Skeletal muscle tissue (tissue), 4 donors: ENCODE data around the gene SVIP. TPM values are rescaled to one million over a fixed set of nuclear protein-coding genes. Genes with fewer than 3 reads are reported as not detected.

Experiments used
- H3K27ac ChIP-seq: one replicate; pipeline ENCODE4 v1.7.0; 2013; ENCODE audit warnings: mild to moderate bottlenecking, low read depth, low read length, inconsistent platforms
- H3K27me3 ChIP-seq, 3 donors: one replicate each; pipeline ENCODE4 v1.7.0; 2013; ENCODE audit warnings: low read length in 3 of 3; ENCODE audit not compliant: control insufficient read depth in 3 of 3, insufficient read depth in 3 of 3
- H3K36me3 ChIP-seq, 3 donors: one replicate each; pipeline ENCODE4 v1.7.0; 2013; ENCODE audit warnings: low read length in 3 of 3; ENCODE audit not compliant: control insufficient read depth in 3 of 3, insufficient read depth in 3 of 3
- H3K4me1 ChIP-seq, 3 donors: one replicate each; pipeline ENCODE4 v1.7.0; 2013; ENCODE audit warnings: low read length in 3 of 3, mild to moderate bottlenecking in 3 of 3; ENCODE audit not compliant: control insufficient read depth in 3 of 3, insufficient read depth in 3 of 3
- H3K4me3 ChIP-seq, 3 donors: one replicate each; pipeline ENCODE4 v1.7.0; 2013; ENCODE audit warnings: low read length in 3 of 3
- H3K9ac ChIP-seq, 3 donors: one replicate each; pipeline ENCODE4 v1.7.0; 2013; ENCODE audit warnings: low read length in 3 of 3, mild to moderate bottlenecking in 3 of 3, moderate library complexity in 2 of 3, low read depth in 1 of 3
- H3K9me3 ChIP-seq, 3 donors: one replicate each; pipeline ENCODE4 v1.7.0; 2013; ENCODE audit warnings: low read length in 3 of 3; ENCODE audit not compliant: control insufficient read depth in 3 of 3
- total RNA-seq: library from RNA; depleted of rRNA; stranded (reverse); fragments of >200 nt; gene quantifications from one replicate; pipeline ENCODE4 v1.2.3, GENCODE V29; 2014
- donor health status: Osteomylitis.

The SVIP gene, protein sequence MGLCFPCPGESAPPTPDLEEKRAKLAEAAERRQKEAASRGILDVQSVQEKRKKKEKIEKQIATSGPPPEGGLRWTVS
- total RNA-seq: 1.0 TPM

DNA sequence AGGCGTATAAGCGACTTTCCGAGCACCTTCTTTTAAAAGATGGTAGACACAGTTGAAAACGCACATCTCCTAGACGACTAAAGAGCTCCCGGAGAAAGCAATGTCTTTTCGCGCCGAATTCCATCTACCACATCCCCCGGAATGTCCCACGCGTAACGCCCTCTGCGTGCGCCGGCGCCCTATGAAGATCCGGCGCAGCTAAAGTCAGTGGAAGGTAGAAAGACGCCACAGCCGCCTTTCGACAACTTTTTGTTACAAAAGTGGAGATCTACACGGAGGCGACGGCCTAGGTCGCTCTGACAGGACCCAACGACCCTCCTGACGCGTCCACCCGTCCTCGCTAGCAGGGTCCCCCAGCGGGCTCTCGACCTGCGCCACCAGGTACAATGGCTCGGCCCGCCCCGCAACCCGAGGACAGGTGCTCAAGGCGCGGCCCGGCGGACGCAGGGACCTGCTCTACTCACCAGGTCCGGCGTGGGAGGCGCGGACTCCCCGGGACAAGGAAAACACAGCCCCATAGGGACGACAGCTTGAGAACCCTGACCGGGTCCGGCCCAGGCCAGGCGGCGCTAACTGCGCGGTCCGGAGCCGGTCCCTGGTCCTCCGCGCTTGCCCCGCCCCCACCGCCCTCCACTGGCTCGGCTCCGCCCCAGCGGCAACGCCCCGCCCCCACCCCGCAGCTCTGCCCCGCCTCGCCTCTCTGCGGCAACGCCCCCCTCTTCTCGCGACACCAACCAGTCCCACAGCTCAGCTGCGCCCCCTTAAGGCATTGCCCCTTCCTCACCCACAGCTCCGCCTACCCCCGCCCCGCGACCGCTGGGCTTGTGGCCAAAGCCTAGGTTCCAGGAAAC is at the start of gene SVIP:
Gene SVIP, minus strand, starts transcription at position 571 of the 851 bp plus-strand sequence. Its CDS starts 53 bp downstream, at position 518.
- H3K9me3 ChIP-seq: no peaks in the 10 kb centered on the region
- H3K27me3 ChIP-seq: no peaks in the 10 kb centered on the region

DNA sequence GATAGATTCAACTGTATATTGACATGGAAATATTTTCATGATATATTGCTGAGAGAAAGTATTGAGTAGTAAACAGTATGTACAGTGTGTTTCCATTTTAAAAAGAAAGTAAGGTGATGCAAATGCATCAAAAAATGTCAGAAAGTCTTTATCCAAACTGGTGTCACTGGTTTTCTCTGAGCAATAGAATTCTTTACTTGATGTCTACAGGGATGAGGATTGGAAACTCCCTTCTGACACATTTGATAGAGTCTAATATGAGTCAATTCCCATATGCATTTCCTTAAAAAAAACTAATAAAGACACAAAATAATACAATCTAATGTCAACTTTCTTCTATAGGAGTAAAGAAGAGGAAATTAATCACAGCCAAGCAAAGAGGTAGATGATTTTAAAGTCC is 49.0 kb upstream of the SVIP start:
- H3K4me1 ChIP-seq: no peaks in the 10 kb centered on the region
- no peaks in the 10 kb centered on the region for H3K27me3 ChIP-seq
- H3K36me3 ChIP-seq: no peaks in the 10 kb centered on the region
- no peak overlapping the region for H3K4me3 ChIP-seq
- H3K27ac ChIP-seq: no peak overlapping the region
- no peak overlapping the region for H3K9ac ChIP-seq
- H3K9me3 ChIP-seq: no peaks in the 10 kb centered on the region

More for the DNA sequence above, at the start of gene SVIP:
- H3K4me3 ChIP-seq: peak within 1 kb of the TSS; percentile 81 to 86 (median 86)
- H3K9ac ChIP-seq: peak within 1 kb of the TSS; percentile 79 to 89 (median 85)
- H3K4me1 ChIP-seq: peaks cover 0 to 4% (median 3%) of the 10 kb centered on the region in 3 donors
- H3K27ac ChIP-seq: peak within 1 kb of the TSS; percentile 70
- peaks cover 4 to 7% (median 5%) of the 10 kb centered on the region in 3 donors for H3K36me3 ChIP-seq

DNA sequence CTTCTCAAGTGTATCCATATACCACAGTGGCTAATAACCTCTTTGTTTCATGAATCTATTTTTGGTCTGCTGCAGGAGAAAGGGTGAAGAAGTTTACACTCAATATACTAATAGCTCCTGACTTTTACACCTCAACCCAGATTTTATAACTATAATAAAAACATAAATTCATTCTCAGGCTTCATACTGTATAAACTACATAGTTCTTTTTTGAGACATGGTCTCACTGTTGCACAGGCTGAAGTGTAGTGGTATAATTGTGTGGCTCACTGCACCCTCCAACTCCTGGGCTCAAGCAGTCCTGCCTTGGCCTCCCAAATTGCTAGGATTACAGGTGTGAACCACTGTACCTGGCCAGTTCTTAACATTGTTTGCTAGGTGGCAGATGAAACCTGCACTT is 48.4 kb upstream of the SVIP start:
- Histone ChIP-seq H3K27ac (no peak overlapping the region), H3K36me3 (no peaks in the 10 kb centered on the region), H3K9ac (no peak overlapping the region), H3K27me3 (no peaks in the 10 kb centered on the region), H3K4me3 (no peak overlapping the region), H3K9me3 (no peaks in the 10 kb centered on the region), H3K4me1 (no peaks in the 10 kb centered on the region)

DNA sequence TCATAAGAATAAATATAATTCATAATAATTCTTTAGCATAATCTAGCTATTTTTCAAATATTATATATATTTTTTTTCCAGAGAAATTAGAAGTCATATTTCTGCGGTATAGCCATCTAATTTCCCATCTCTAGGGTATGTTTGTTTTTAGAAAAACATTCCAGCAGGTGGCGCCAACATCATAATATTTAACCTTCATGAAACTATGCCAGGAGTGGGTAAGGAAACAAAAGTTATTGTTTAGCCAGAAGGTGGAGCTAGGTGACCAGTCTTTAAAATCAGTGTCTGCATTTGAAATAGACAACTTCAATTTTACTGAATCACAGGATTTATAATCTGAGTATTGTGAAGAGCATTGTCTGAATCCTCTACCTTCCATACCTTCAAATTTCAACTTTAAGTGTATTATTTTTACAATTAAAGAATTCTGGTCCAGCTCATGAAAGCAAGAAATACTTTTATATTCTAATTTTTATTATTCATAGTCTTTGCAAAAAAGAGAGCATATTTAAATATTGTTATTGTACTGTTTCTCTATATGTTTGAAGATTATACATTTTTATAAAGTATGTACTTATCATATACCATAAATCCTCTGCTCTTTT is 46.4 kb upstream of the SVIP start:
- H3K4me1 ChIP-seq: no peaks in the 10 kb centered on the region

DNA sequence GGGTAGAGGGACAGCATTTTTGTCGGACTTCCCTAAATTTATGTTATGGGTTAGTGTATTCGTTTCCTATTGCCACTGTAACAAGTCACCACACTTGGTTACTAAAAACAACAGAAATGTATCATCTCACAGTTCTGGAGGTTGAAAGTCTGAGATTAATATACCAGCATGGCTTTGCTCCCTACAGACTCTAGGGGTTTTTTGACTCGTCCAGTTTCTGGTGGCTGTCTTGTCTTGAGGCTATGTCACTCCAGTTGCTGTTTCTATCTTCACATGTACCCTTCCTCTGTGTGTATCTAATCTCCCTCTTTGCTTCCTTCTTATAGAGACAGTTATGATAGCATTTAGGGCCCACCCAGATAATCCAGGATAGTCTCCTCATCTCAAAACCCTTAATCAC is 39.7 kb upstream of the SVIP start:
- no peaks in the 10 kb centered on the region for H3K4me1 ChIP-seq
- no peak overlapping the region for H3K4me3 ChIP-seq
- no peak overlapping the region for H3K9ac ChIP-seq
- H3K27me3 ChIP-seq: no peaks in the 10 kb centered on the region
- no peak overlapping the region for H3K27ac ChIP-seq
- no peaks in the 10 kb centered on the region for H3K9me3 ChIP-seq
- H3K36me3 ChIP-seq: peaks cover 0 to 6% (median 0%) of the 10 kb centered on the region in 3 donors

More for the DNA sequence above, 46.4 kb upstream of the SVIP start:
- no peaks in the 10 kb centered on the region for H3K9me3 ChIP-seq
- no peak overlapping the region for H3K27ac ChIP-seq
- H3K9ac ChIP-seq: no peak overlapping the region
- no peaks in the 10 kb centered on the region for H3K36me3 ChIP-seq
- no peak overlapping the region for H3K4me3 ChIP-seq
- H3K27me3 ChIP-seq: no peaks in the 10 kb centered on the region

DNA sequence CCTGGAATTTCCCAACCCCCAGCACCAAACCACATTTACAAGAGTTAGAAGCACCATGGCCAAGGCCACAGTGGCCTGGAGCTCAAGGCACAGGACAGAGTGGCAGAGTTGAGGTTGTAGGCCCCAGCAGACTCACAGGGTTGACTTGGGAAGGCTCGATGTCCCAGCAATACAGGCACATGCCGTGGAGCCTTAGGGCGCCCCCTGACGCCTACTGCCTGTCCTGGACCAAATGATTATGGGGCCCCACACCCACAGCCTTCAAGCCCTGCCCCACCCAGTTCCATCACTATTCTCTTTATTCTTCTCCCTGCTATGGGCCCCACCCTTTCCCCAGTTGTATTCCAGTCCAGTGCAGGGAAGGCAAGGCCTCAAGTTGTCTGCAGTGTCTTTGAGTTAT is 30.6 kb upstream of the SVIP start, which contains the start of gene CCDC179:
Gene CCDC179, minus strand, starts transcription at position 234 of the 400 bp plus-strand sequence. Its CDS starts 53 bp downstream, at position 181.
- H3K9ac ChIP-seq: no peak within 1 kb of the TSS
- no peak within 1 kb of the TSS for H3K4me3 ChIP-seq
- no peaks in the 10 kb centered on the region for H3K27me3 ChIP-seq
- no peaks in the 10 kb centered on the region for H3K4me1 ChIP-seq
- no peaks in the 10 kb centered on the region for H3K9me3 ChIP-seq
- H3K27ac ChIP-seq: no peak within 1 kb of the TSS
- no peaks in the 10 kb centered on the region for H3K36me3 ChIP-seq

DNA sequence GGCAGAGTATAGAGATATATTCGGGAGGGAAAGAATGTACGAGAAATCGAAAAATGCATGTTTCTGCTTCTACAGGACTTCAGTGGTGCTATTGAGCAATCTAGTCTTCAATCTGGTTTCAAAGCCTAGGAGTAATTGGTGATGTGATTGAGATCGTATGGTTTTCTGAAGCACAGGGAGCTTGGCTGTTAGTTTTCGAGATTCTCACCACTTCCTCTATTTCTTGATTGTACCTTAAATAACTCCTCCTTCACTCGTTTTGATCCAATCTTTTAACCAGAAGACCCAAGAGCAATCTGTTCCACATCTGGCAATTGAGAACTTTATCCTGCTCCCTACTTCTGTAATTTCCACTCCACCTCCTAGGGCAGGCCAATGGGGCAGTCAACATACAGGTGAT is 30.2 kb upstream of the SVIP start:
- H3K27ac ChIP-seq: no peak overlapping the region
- H3K36me3 ChIP-seq: no peaks in the 10 kb centered on the region
- H3K4me1 ChIP-seq: no peaks in the 10 kb centered on the region
- H3K4me3 ChIP-seq: no peak overlapping the region
- H3K27me3 ChIP-seq: no peaks in the 10 kb centered on the region
- H3K9me3 ChIP-seq: no peaks in the 10 kb centered on the region
- H3K9ac ChIP-seq: no peak overlapping the region

DNA sequence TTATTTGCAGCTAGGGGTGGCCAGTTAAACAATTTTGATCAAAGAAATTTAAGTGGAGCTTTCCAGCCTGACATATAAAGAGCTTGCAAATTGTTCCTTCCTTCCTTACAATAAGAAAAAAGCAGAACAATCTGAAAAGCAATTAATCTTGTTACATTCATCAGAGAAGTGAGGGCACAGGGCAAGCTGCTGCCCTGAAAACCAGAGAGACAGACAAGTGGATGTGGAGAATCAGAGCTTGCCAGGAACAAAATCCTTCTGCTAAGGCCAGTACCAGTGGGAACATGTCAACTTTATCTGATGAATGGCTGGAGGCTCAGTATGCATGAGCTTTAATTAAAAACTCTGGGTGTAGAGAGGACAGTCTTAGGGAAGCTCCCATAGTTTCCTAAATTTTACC is 21.9 kb upstream of the SVIP start:
- no peaks in the 10 kb centered on the region for H3K4me1 ChIP-seq
- no peaks in the 10 kb centered on the region for H3K36me3 ChIP-seq
- H3K27ac ChIP-seq: no peak overlapping the region
- H3K9ac ChIP-seq: no peak overlapping the region
- no peaks in the 10 kb centered on the region for H3K9me3 ChIP-seq
- H3K27me3 ChIP-seq: no peaks in the 10 kb centered on the region
- H3K4me3 ChIP-seq: no peak overlapping the region

DNA sequence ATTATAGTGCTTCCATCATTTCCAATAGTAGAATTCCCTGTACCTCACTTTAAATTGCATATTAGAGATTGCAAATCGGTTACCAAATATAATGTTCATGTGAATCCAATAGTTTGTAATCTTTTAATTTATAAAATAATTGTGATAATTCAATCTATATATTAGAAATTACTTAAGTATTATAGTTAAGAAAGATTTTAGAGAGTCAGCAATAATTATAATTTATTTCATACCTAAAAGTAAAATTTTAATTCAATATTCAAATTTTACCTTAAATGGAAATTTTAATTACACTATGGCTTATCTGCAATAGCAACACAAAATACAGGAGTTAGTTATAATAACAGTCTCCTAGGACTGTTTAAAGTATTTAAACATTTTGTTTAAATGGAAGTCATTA is 17.1 kb upstream of the SVIP start:
- Histone ChIP-seq H3K9me3 (no peaks in the 10 kb centered on the region), H3K9ac (no peak overlapping the region), H3K27me3 (no peaks in the 10 kb centered on the region)

More for the DNA sequence above, 17.1 kb upstream of the SVIP start:
- no peaks in the 10 kb centered on the region for H3K36me3 ChIP-seq
- no peaks in the 10 kb centered on the region for H3K4me1 ChIP-seq
- no peak overlapping the region for H3K27ac ChIP-seq
- H3K4me3 ChIP-seq: no peak overlapping the region
